Stimulated activated CD4-positive, alpha-beta T cell treated with anti-CD3 and anti-CD28 coated beads, Interleukin-2, amount 100 ng/mL, for 4 hours (primary cell): ENCODE measurements around the gene GHR.

Experiments used
- DNase-seq: peaks from one replicate; pipeline ENCODE4 v3.0.0-alpha.2; 2020; ENCODE audit warnings: low read depth

The GHR gene

DNA sequence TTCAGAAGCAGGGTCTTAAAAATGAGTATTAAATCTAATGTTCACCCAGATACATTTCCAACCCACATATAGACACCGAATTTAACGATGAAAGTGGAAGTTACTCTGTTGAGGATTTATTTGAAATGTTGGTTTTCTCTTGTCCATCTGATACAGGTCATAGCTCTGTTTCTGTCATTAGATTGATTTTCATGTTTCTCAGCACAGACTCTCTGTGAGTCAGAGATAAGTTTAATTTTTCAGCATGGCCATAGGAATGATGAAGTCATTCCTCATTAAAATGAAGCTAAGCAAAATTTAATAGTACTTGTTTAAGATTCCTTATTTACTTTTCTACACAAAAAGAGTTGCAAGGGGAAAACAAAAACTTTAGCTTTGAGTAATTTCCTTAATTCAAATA lies 38.8 kb downstream of the GHR start:
- DNase-seq = no peak

DNA sequence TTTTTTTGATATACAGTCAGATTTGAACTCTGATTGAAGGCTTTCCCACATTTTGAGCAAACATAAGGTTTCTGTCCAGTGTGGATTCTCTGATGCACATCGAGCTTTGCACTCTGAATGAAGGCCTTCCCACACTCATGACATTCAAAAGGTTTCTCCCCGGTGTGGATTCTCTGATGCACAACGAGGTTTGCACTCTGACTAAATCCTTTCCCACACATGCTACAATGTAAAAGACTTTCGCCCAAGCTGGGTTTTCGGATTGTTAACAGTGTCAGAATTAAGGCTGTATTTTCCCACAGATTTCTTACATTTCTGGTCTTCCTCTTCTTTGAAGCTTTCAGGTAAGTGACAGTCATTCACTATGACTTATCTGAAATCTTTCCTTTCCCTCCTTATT lies 44.3 kb downstream of the GHR start:
- DNase-seq = no peak

DNA sequence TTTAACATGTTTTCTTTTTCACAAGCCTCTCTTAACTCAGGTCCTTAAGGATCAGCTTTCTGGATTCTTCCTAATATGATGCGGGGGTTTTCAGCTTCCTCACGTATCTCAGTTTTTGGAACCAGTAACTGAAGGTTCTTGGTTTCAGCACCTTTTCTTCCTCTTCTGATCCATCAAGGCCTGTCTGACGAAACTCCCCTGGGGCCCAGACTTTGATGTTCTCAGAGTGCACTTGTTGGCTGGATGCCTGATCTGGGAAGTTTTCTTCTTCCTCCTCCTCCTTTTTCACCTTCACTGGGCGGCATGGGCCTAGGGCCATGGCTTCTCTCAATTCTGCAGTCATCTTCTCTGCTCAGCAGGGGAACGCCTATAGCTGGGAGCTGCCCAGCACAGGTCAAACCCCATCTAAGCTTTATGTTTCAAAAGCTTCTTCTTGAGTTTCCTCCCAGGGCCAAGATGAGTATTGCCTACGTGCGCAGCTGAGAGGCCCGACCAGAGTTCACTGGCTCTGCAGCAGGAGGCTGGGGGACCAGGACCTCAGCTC lies 44.8 kb downstream of the GHR start:
- DNase-seq = no peak

DNA sequence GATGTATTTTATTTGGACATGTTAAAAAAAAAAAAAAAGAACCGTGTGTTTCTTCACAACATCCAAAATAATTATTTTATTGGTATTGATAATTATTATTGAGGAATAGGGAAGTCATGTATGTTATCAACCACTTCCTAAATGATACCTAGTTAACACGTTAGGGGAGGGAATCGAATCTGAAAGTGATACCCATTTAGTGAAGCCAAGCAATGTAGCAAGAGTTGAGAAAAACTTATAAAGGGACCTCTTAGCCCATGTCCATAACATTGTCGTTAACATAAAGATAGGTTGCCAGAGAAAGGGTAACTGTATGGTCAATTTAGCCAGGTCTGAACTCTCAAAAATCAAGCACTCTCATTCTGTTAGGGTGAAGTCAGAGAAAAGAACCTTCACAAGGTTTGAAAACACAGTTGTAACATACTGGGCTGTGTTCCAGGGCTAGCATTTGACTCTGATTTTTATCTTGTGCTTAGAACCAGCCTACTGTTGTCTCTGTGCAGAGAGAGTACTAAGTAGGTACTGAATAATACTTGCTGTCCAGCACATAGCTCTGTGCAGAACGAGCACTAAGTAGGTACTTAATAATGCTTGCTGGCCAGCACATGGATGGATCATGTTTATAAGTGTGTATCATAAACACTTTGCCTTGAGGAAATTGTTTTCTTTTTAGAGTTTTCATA lies 60.4 kb downstream of the GHR start:
- no peak for DNase-seq

DNA sequence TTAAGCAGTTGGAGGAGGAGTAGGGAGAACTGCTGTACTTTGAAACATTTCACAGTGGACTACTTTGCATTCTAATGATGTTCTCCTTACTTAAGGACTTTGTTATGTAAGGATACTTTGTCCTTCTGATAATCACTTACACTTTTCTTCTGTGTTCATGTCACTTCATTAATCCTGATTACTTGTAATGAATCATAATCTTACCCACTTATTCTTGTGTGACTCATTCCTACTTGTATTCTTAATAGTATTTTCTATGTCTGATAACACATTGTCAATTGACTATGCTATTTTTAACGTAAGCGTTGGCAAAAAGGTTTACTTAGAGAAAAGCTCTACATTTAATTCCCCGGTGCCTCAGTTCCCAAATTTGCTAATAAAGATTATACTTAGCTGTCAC lies 63.8 kb downstream of the GHR start:
- DNase-seq = no peak

DNA sequence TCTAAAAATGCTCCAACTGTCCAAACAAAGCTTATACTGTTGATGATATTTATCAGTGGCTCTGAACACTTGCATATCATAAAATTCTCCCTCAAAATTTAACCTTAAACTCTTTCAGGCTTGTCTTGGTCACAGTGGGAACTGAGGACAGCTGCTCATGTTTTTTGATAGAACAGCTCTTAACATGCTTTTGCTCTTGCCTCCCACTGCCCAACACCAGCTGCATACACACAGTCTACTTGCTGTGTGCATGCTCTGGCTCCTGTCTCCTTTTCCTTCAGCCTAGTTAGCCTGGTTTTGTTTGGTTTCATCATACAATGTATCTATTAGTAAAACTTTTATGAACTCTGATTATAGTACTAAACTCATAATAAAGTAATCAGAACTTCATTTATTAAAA lies 64.6 kb downstream of the GHR start:
- DNase-seq = no peak

DNA sequence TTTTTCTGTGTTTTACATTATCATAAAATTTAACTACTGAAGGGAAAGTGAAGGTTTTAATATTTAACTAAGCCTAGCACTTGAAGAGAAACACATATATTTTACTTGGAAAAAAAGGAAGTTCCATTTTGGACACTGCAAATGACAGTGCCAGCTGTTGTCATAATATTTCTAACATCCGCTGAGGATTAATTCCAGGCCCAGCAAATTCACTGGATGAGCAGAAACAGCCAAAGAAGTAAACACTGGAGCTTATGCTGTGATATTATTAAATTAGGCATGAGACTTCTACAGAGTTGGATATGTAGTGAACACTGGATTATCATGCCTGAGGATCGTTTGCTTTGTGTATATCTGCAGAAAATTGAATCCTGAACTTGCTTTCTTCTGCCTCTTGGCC lies 67.6 kb downstream of the GHR start:
- no peak for DNase-seq

DNA sequence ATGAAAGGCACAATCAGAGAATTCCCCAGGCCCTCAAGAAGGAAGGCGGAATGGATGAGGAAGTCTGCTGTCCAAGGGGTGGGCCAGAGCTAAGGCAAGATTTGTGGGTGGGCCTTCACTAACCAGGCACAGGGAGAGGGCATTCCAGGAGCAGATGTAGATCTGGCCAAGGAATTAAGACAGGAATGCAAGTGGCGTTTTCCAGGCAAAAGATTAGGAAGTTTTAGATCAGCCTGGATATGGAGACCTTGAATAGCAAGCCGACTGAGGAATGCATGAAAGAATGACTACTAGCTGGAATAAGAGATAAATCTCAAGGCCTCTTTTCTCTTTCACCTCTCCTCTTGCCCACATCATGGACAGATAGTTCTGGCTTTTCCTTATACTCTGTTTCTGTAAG lies 68.5 kb downstream of the GHR start:
- DNase-seq = no peak

DNA sequence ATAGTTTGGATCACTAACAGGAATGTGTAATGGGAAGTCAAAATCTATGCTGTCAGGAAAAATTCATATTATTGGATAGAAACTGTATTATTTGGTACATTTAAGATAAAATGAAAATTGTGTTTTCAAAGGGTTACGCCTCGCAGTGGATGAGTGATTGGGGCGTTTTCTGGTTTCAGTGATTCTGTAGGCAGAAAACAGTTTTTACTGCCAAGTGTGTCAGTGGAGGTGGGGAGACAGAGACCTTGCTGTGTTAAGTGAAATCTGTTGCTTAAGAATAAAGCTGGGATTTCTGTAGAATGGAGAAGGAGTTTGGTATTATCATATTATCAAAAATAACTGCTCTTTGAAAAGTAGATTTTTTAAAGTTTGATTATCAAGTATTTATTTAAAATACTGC lies 69.7 kb downstream of the GHR start:
- no peak for DNase-seq

DNA sequence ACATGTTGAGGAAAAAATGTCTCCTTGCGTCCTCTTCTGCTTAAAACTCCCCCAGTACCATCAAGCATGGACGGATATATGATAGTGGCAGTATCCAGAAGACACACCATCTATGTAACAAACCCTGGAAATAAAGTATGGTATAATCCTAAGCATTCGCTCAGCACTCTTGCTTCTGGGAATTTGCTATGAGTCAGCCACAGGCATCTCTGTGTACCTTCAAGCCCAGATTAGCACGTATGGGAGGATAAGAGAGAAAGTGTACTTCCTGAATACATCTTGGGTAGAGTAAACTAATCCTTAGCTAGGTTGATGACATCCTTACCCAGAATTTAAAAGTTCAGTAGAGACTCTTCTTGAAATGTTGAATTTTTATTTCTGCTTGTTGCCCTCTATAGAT lies 71.2 kb downstream of the GHR start:
- DNase-seq = no peak

DNA sequence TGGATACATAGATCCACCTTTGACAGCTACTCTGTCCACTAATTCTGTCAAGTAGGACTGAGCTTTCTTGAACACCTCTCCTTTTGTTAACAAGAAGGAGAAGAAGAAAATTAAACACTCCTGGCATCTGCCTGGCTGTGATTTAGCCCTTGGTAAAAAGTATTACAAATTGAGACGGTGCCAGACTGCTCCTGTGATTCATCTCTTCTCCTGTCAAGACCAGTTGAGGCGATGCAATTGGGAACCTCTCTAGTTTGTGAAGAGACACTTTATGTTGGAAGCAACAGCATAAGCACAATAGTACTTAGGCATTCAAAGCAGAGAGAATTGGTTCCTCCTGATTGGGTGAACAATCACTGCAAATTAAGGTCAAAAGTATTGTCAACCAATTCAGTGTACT lies 72.7 kb downstream of the GHR start:
- no peak for DNase-seq

DNA sequence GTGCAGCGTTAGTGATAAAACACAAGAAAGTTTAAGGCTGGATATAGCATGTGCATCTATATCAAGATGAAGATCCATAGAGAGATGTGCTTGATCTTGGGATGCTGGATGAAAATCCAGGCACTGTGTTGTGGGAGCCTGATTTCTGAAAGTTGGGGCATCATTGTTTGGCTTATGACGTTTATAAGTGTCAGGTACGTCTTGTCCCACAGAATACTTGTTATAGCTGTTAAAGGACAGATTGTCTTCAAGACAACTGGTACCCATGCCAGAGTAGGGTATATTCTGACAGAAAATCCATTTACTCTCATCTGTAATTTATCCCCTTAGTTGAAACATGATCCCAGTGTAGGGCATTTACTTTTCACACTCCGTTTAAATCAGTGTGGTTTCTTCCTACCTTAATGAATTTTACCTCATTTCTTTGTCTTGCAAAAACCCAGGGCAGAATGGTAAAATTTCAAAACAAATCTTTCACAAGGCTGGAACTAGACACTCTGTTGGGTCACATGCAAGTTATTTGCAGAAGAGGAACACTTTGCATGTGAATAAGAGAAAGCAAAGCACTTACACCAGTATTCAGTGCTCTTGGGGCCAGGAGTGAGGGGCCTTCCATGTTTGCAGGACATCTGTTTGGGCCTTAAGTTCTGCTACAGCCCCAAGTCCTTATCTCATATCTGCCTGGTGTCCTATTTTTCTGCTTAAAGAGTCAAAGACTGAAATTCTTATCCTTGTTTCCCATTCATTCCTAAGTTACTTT lies 73.3 kb downstream of the GHR start:
- DNase-seq = no peak

DNA sequence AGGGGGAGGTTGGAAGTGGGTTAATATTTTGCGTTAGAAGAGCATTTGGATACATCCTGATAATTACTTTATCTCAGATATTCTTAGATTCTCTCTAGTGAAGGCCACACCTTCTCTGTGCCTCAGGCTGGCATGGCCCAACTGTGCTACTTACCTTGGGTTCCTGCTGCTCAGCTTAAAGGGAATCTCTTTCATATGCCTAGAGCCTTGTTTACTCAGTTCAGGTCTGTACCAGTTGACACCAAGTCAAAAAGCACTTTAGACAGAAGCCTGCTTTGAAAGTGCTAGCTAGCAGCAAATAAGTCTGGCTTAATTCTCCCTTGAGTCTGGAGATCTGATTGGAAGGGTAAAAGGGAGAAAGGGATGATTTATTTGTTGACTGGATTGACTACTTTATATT lies 74.8 kb downstream of the GHR start:
- no peak for DNase-seq

DNA sequence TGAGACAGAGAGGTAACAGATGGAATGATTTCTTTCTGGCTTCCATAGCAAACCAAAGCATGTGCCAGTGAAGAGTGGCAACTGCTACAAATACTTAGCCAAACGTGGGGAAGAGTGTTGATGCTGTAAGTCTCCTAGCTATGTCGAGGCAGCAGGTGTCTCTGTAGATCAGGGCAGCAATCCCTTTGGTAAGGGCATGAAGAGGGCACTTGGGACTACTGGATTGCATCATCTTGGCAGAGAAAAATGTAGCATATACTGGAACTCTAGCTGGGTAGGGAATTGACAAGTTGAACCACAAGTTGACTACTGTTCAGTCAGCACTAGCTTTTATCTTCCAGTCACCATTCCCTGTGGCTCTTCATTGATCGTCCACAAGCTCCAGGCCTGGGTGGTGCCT lies 75.8 kb downstream of the GHR start:
- no peak for DNase-seq

DNA sequence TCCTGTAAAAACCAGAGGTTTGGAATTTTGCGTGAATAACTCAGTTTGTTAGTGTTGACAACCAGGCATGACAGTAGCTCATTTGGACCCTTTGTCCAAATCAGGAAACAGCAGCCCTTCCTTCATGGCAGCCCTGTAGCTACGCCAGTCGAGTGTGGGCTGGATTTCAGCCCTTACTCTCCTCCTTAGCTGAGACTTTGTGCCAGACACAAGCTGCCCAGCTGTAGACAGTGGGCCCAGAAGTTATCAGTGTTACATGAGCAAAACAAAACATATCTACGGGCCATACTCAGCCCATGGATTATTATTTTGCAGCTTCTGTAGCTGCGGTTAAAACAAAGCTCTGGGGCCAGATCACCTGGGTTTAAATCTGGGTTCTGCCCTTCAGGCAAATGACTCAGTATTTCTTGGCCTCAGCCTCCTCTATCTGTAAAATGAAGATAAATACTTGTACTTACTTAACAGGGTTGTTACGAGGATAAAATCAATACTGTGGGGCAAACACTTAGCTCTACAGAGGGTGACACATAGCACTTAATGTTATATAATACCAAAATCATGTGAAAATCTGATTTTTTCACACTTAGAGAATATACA lies 76.9 kb downstream of the GHR start:
- DNase-seq = no peak

DNA sequence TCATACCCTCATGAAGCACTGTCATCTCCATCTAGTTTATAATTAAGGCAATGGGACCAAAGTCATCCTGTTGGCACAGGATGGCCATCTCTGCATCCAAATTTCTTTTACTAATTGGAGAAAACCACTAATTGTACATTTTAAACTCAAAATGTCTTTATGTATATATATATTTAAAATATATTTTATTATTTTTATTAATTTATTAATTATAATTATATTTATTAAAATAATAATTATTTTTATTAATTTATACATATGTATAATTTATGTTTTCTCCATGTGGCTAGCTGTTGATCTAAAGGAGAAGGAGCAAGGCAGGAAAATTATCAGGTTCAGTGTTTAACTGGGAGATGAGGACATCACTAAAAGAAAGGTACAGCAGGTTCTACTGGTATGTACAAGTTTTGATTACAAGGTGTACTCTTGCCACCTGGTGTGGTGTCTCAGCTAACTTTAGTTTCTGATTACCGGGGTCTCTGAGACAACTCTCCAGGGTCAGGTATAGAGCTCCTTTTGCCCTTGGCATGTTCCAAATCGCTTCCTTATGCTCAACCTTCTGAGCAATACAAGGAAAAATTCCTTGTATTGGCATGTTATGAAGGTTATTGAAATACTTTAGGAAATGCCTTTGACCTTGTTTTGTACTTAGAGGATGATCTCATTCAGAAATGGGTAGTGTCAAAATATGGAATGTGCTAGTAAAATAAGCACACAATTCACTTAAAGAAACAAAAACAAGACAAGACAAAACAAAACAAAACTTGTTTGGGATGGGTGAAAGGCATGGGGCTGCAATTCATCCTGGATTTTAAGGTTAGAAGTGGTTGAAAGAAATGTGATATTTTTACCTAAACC lies 79.6 kb downstream of the GHR start:
- DNase-seq = no peak

DNA sequence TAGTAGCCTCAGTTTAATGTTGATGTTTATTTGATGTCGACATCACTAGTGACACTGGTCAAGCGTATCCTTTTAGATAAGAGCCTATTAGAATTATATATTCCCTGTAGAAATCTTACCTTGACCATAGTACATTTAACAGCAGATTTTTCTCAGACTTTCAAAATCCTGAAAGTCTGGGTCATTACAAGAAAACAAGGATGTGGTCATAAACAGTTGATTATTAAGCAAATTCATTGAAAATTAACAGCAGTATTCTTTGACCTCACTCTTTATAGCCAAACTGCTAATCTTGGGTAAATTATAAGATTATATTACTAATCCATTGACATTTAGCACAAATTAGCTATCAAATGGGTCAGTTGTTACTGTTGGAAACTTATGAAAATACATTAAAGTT lies 83.4 kb downstream of the GHR start:
- no peak for DNase-seq

DNA sequence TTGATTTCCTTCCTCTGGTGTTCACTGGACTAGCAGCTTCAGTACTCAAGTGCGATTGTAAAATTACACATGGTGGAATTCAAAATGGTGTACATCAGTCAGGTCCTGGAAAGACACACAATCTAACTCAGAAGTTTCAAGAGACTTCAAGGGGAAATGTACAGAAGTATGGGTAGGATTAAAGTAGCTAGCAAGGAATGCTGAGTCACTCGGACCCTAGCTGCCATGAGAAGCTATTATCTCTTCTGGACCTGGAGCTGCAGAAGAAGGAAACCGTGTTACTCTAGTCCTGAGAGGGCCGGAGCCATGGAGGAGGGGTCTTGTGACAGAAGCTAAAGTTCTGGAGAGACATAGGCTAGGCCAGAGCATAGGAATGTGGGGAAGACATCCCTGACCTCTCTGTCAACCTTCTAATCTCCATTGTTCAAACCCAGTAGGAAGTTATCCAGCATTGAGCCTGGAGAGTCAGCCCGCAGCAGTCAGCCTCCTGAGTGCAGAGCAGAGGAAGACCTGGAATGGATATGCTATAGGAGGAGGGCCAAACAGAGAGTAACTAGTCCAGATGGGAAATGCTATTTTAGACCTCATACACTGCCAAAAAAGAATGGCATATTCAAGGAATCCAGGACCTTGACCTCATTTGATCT lies 84.3 kb downstream of the GHR start:
- no peak for DNase-seq

DNA sequence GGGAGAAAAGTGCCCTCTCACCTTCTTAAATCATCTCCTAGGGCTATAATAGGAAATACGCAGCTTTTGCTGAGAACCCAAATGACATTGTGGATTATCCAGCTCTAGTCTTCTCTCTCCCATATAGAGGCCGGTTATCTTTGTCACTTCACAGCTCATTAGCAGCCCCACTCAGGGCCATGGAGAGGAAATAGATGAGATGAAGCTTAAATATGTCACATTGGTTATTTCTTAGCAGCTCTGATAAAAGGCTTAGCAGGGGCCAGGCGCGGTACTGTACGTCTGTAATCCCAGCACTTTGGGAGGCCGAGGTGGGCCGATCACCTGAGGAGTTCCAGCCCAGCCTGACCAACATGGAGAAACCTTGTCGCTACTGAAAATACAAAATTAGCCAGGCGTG lies 90.0 kb downstream of the GHR start:
- no peak for DNase-seq

DNA sequence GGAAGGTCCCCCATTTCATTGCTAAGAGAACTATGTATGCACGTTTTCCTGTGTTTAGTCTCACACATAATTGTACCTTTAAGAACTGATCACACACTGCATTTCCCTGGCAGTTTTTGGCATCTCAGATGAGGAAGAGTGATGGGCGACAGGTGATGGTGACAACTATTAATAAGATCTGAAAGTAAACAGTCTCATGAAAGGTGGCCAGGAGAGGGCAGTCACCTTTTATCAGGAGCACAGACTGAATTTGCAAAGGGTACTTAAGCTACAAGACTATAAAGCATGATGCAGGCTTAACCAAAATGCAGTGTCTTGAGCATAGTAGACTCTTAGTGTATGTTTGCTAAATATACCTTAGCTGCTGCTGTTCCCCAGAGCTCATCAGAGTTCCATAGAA lies 91.5 kb downstream of the GHR start:
- no peak for DNase-seq

DNA sequence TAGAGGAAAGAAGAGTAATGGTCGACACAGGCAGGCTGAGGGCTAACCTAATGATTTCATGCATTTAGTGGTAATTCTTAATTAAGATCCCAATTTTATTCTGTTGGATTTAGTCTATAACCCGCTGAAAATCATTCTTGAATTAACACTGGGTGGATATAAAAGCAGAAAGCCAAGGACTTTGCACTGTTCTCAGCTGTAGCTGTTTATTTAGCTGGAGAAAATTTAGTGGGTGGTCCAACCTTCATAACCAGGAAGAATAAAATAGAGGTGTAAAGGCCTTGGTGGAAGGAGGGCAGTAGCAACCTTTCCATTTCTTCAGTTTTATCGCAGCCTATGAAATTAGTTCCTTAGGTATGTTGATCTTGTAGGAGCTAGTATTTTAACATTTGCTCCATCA lies 92.3 kb downstream of the GHR start:
- DNase-seq = no peak
